GM10266 (cell line): ENCODE measurements around the gene ADI1.

Source experiments
- DNase-seq: peaks from one replicate; pipeline ENCODE4 v3.0.0; 2012; ENCODE audit errors: extremely low spot score
- CTCF ChIP-seq: IDR thresholded peaks from 2 replicates; pipeline ENCODE4 v1.5.1; 2012; ENCODE audit warnings: mild to moderate bottlenecking, low read depth; ENCODE audit not compliant: control insufficient read depth, insufficient read depth; ENCODE audit errors: missing control alignments

The ADI1 gene

DNA sequence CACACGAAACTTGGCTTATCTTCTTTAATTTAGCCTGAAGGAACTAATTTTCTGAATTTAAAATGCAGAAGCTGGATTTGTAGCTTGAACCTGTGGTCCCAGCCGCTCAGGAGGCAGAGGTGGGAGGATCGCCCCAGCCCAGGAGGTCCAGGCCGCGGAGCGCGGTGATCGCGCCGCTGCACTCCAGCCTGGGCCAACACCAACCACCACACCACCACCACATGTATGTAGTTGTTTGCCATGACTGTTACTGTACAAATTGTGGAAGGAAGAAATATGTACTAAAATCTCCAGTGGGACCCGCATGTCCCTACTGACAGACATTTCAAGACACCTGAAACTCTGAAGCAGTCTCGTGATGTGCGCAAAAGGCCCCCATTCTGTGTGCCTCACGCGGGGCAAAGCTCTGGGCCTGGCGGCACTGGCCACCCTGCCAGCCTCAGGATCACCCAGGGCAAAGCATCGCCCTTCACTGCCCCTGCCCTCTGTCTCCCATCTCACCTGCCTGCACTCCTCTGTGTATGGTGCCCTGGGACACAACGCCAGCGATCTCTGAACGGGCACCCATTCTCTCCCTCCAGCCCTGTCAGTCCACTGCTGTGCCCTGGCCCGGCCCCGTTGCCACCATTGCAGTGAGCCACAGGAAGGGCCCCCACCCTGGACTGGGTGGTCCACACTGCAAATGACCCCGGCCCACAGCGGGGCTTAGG lies 10.1 kb upstream of the ADI1 start:
- no peak for DNase-seq
- no peak for TF ChIP-seq CTCF

GRCh38 chr2:3527886-3528785 lies 8.8 kb upstream of the ADI1 start:
- DNase-seq: no peak
- no peak for TF ChIP-seq CTCF

DNA sequence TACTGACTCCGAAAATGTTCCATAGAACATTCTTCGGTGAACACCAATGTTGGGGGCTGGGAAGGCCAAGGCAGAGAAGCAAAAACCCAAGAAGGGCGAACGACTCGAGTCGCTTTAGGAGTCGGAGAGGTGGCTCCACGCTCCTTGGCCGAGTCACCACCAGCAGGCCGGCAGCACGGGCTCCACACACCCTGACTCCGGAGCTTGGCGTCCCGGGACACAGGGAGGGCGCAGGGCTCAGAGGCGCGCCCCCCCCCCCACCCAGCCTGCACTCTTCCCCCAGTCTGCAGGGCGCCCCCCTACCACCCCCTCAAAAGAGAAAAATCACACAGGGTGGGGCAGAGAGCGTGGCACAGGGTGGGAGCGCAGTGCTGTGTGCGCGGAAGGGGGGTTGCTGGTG lies 7.5 kb upstream of the ADI1 start:
- DNase-seq: no peak
- TF ChIP-seq CTCF: no peak

DNA sequence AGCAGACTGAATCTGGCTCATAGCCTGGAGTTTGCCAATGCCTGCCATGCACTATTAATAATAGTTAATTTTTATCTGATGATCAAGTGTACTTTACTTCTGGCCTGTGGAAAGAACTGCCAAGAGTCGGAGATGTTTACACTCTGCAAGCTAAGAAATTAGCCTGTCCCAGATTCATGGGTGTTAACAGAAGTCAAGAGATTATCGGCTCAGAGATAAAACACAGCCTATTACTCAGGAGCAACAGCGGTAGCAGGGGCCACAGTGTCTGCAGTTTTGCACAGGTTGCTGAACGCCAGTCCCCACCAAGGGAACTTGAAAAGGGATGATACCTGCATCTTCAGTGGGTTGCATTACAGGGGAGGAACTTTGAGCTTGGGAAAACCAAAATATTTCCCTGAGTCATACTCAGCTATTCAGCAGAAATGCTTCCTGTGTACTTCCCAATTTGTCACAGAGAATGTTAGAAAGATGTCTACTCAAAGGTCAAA lies 4.3 kb upstream of the ADI1 start:
- no peak for DNase-seq
- TF ChIP-seq CTCF: no peak

DNA sequence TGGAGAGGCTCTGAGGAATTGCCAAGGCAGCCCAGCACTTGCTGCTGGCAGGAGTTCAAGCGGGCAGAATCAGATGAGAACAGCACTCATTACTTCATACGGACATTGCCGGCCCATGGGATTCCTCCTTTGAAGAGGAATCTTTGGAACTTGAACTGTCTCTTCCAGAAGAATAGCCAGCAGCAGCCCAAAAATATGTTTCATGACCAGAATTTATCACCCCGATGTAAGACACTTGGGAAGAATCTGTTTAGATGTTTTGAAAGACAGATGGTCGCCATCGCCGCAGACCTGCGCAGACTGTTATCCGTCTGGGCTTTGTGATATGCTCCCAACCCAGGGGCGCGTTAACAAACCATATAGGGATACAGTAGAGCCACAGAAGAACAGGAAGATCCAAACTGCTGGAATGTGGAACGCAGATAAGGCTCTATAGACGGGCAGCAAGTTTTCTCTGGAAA lies 3.7 kb upstream of the ADI1 start:
- no peak for TF ChIP-seq CTCF
- no peak for DNase-seq

DNA sequence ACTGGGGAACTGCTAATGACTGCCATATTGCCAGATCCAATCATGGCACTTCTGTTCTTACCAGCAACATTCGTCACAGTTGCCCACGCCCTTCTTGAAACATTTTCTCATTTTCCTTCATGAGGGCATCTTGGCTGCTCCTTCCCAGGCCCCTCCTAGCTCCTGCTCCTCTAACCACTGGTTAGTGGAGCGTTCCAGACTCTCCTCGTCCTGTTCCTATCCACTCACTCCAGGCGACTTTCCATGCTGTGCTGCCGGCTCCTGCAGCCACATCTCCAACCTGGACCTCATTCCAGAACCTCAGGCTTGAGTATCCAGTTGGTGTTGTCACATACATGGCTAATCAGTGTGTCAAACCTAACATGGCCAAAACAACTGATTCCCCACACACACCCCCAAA lies 1.3 kb upstream of the ADI1 start:
- TF ChIP-seq CTCF: no peak
- no peak for DNase-seq

GRCh38 chr2:3518496-3519254 lies 656 bp downstream of the ADI1 start:
- DNase-seq: peak; percentile 100
- no peak for TF ChIP-seq CTCF
